GM18951 (cell line): Measurements from ENCODE around the gene NFE2L2.
"Not testable (repeated sequence)": the region's sequence is repeated elsewhere in the genome, so short reads cannot be mapped to it uniquely, and the experiment has no call there.

ENCODE experiments used
- POLR2A ChIP-seq: IDR thresholded peaks from 4 replicates; pipeline ENCODE4 v1.6.1; 2011; ENCODE audit warnings: mild to moderate bottlenecking; ENCODE audit not compliant: insufficient read length, insufficient read depth; ENCODE audit errors: extremely low read depth
- in situ Hi-C: fragments of 300-500 bp; cut with MboI; formaldehyde crosslinking; loops from one replicate; pipeline ENCODE4 v1.12.0; 2022; ENCODE audit warnings: low sequenced_read_pairs, mixed read lengths, inconsistent platforms; ENCODE audit not compliant: unreplicated experiment

NFE2L2 gene

DNA sequence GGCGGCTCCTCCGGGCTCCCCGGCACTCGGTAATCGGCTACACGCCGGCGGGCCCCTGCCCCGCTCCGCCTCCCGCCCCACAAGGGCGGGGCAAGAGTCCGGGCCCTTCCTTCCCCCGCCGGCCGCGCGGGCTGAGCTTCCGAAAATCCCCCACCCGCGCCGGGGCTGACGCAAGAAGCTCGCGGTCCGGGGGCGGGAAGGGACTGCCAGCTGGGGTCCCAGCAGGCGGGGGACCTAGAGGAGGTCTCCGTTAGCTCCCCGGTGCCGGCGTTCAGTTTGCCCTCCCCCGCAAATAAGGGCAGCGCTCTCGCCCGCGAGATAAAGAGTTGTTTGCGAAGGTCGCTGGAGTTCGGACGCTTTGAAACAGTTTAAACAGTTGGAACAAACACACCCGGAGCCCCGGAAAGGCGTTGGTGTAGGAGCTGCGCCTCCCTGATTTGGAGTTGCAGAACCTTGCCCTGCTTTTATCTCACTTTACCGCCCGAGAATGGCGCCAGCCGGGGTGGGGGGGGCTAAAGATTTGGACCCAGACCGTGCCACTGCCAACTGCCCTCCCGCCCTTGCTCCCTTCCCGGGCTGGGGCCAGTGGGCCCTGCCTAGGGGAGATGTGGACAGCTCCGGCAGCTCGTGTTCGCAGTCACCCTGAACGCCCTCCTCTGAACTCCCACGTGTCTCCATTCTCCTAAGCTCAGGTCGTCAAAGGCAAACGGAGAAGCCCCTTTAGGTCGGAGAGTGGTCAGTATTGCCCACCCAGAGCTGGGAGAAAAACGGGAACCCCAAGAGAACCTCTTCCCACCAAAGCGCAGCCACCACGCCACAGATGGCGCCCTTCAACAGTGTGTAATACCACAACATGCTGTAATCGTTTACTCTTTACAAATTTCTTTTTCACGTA lies at the start of gene NFE2L2:
Gene NFE2L2, minus strand, starts transcription at position 35 of the 895 bp plus-strand sequence. CDS start 151 bp downstream, outside the sequence.
- in situ Hi-C loops, result no loop called here
- TF ChIP-seq POLR2A, result peak; percentile 73

DNA sequence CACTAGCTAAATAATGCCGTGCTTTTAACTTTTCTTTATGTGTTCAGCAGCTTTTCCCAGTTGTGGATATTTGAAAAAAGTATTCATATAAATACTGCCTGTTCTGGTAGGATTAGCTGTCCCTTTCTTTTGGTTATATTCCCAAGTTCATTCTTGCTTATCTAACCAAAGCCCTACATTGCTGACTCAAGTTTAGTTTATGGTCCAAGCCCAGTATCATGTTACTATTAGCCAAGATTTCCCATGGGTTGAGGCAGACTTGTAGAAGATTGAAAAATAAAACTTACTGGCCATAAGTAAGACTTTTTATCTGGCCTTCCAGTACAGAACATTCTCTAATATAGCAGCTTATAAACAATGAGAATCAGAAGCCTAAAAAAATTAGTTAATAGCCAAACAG lies 49.7 kb upstream of the NFE2L2 start:
- in situ Hi-C loops, result no loop called here
- TF ChIP-seq POLR2A, result no peak

- TF ChIP-seq POLR2A, result no peak
- in situ Hi-C loops, result no loop called here
These were observed 48.7 kb upstream of the NFE2L2 start for GRCh38 chr2:177313162-177313781.

GRCh38 chr2:177312562-177312961 lies 48.0 kb upstream of the NFE2L2 start:
- in situ Hi-C loops, result no loop called here
- TF ChIP-seq POLR2A, result no peak

DNA sequence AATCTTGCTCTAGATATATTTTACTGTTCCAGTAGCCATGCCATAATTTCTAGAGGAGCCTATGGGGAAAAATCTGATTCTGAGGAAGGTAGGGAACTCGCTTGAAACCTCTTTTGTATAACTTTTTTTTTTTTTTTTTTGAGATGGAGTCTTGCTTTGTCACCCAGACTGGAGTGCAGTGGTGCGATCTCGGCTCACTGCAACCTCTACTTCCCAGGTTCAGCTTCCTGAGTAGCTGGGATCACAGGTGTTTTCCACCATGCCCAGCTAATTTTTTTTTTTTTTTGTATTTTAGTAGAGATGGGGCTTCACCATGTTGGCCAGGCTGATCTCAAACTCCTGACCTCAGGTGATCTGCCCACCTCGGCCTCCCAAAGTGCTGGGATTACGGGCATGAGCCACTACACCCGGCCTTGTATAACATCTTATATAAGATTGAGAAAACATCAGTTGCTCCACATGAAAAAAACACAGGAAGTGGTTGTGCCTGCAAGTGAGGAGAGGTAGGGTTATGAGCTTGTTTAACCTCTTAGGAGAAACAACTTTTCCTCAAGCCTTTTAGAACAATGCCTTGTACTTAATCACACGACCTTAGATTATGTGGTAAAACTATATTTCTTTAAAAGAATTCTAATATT lies 45.3 kb upstream of the NFE2L2 start:
- in situ Hi-C loops, result not testable (repeated sequence)

GRCh38 chr2:177306550-177306949 lies 42.0 kb upstream of the NFE2L2 start:
- in situ Hi-C loops, result no loop called here
- no peak for TF ChIP-seq POLR2A

DNA sequence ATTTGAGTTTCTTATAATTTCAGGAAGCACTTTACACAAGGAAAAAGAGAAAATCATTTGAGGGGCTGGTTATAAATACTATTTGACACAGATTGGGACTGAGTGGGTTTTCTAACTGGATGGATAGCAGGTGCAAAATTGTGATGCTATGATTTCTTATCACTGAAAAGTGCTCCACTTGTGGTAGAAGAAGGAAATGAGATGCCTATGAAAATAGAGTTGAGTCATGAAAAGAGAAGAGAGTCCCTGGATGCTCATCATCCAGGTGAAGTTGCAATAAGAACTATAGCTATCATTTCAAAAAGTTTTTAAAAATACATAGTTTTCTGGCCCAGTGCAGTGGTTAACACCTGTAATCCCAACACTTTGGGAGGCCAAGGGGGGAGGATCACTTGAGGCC lies 39.4 kb upstream of the NFE2L2 start:
- TF ChIP-seq POLR2A, result no peak
- in situ Hi-C loops, result no loop called here

- no peak for TF ChIP-seq POLR2A
- in situ Hi-C loops, result no loop called here
These were observed 38.0 kb upstream of the NFE2L2 start for GRCh38 chr2:177302552-177302951.

GRCh38 chr2:177298191-177298590 lies 33.7 kb upstream of the NFE2L2 start:
- in situ Hi-C loops, result loop anchor here (10.0 kb wide), 1 partner anchor 133 kb away; no protein-coding TSS in a partner anchor
- TF ChIP-seq POLR2A, result no peak

DNA sequence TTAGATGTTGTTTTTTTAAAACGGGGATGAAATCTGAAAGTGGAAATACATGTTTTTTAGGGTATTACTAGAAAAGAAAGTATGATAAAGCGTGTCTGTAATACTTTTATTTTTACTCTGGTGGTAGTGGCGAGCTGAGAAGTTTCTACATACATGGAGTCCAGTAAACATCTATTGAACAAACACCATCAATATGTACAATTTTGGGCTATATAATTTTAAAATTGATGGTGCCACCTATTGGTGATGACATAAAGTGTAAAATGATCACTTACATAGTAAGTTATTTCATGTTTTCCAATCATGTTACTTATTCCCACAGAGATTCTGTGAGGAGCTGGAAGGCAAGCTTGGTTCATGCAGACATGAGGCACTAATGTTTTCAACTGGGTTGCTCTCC lies 31.5 kb upstream of the NFE2L2 start:
- in situ Hi-C loops, result loop anchor here (10.0 kb wide), 1 partner anchor 131 kb away; no protein-coding TSS in a partner anchor
- TF ChIP-seq POLR2A, result no peak

- TF ChIP-seq POLR2A, result no peak
- in situ Hi-C loops, result loop anchor here (10.0 kb wide), 1 partner anchor 131 kb away; no protein-coding TSS in a partner anchor
These were observed 31.0 kb upstream of the NFE2L2 start for GRCh38 chr2:177295484-177295883.

GRCh38 chr2:177291701-177292100 lies 27.2 kb upstream of the NFE2L2 start:
- TF ChIP-seq POLR2A, result no peak
- in situ Hi-C loops, result loop anchor here (10.0 kb wide), 1 partner anchor 127 kb away; no protein-coding TSS in a partner anchor
